Fibroblast of skin of right biceps (primary cell): ENCODE data around the gene TELO2.
A peak's percentile ranks its signal among the peaks of the same experiment; 100 is the strongest.

Experiments
- DNase-seq: peaks from one replicate; pipeline ENCODE4 v3.0.0-alpha.2; 2013

TELO2 gene

GRCh38 chr16:1481906-1482835 lies 11.0 kb upstream of the TELO2 start:
- no peak for DNase-seq

GRCh38 chr16:1485847-1486496 lies 7.2 kb upstream of the TELO2 start:
- no peak for DNase-seq

GRCh38 chr16:1486551-1487390 lies 6.4 kb upstream of the TELO2 start:
- DNase-seq = no peak

GRCh38 chr16:1487395-1488053 lies 5.6 kb upstream of the TELO2 start:
- no peak for DNase-seq

- DNase-seq = no peak
These were observed 5.0 kb upstream of the TELO2 start for GRCh38 chr16:1488054-1488601.

- DNase-seq = no peak
These were observed 4.5 kb upstream of the TELO2 start, which contains the start of gene PTX4 for GRCh38 chr16:1488619-1489018. Gene PTX4, minus strand, starts transcription at chr16:1488944. Its CDS starts 35 bp downstream, at chr16:1488909.

- DNase-seq = no peak
These were observed 4.1 kb upstream of the TELO2 start for GRCh38 chr16:1489077-1489476.

- DNase-seq = no peak
These were observed 1.8 kb upstream of the TELO2 start for GRCh38 chr16:1491327-1491726.

GRCh38 chr16:1492082-1492922 lies 858 bp upstream of the TELO2 start:
- no peak for DNase-seq

GRCh38 chr16:1493746-1494094 lies 560 bp downstream of the TELO2 start:
- DNase-seq = no peak

- DNase-seq = peak; percentile 68
These were observed 1.0 kb downstream of the TELO2 start for GRCh38 chr16:1494129-1494640.

GRCh38 chr16:1494711-1495110 lies 1.6 kb downstream of the TELO2 start:
- DNase-seq = peak; percentile 29

GRCh38 chr16:1495211-1495888 lies 2.2 kb downstream of the TELO2 start:
- DNase-seq = no peak

- DNase-seq = no peak
These were observed 2.7 kb downstream of the TELO2 start for GRCh38 chr16:1495889-1496262.

GRCh38 chr16:1496464-1496863 lies 3.3 kb downstream of the TELO2 start:
- no peak for DNase-seq

GRCh38 chr16:1497014-1497598 lies 3.9 kb downstream of the TELO2 start:
- DNase-seq = no peak

GRCh38 chr16:1498899-1499676 lies 5.9 kb downstream of the TELO2 start:
- DNase-seq = no peak

- no peak for DNase-seq
These were observed 6.8 kb downstream of the TELO2 start for GRCh38 chr16:1499756-1500464.
